ENCODE measurements around the gene VPS26B. TPM values are rescaled to one million over a fixed set of nuclear protein-coding genes. Genes with fewer than 3 reads are reported as not detected.

The VPS26B gene
- total RNA-seq, 2 experiments from 2014 or later, result 39.8 to 42.3 TPM

- H3K4me1 Mint-ChIP-seq (ENCODE audit: low read depth), result peaks cover 38% of the 10 kb centered on the region
- H3K4me3 Mint-ChIP-seq, result no peak overlapping the region
- H3K27me3 Mint-ChIP-seq (ENCODE audit: low read depth), result no peaks in the 10 kb centered on the region
- intact Hi-C loops (cut with micrococcal nuclease), result no loop called here
- H3K27ac Mint-ChIP-seq, result no peak overlapping the region
- CTCF ChIA-PET, result no interaction called here
- DNase-seq, result no peak
- peaks cover 57% of the 10 kb centered on the region for H3K36me3 Mint-ChIP-seq (ENCODE audit: low read depth)
- no peaks in the 10 kb centered on the region for H3K9me3 Mint-ChIP-seq
Measured at GRCh38 chr11:134215836-134216235, 8.6 kb upstream of the VPS26B start.

GRCh38 chr11:134216816-134217215, 7.7 kb upstream of the VPS26B start:
- Mint-ChIP-seq H3K4me1 (ENCODE audit: low read depth) (peaks cover 41% of the 10 kb centered on the region), H3K27me3 (ENCODE audit: low read depth) (no peaks in the 10 kb centered on the region), H3K4me3 (no peak overlapping the region), H3K36me3 (ENCODE audit: low read depth) (peaks cover 52% of the 10 kb centered on the region), H3K9me3 (no peaks in the 10 kb centered on the region), H3K27ac (no peak overlapping the region)
- CTCF ChIA-PET, result no interaction called here
- no peak for DNase-seq
- intact Hi-C loops (cut with micrococcal nuclease), result no loop called here

- H3K9me3 Mint-ChIP-seq, result no peaks in the 10 kb centered on the region
- H3K36me3 Mint-ChIP-seq (ENCODE audit: low read depth), result peaks cover 35% of the 10 kb centered on the region
- peak overlapping the region; percentile 95 for H3K4me3 Mint-ChIP-seq
- no peaks in the 10 kb centered on the region for H3K27me3 Mint-ChIP-seq (ENCODE audit: low read depth)
- CTCF ChIA-PET, result interaction anchor here (0.5 to 1.4 kb wide), 2 partner anchors 16 to 55 kb away, joined by 3 to 5 read pairs; no protein-coding TSS in a partner anchor
- H3K27ac Mint-ChIP-seq, result peak overlapping the region; percentile 94
- H3K4me1 Mint-ChIP-seq (ENCODE audit: low read depth), result peaks cover 60% of the 10 kb centered on the region
- intact Hi-C loops (cut with micrococcal nuclease), result no loop called here
- DNase-seq, result peak; percentile 37
Measured at GRCh38 chr11:134223121-134223520, 1.4 kb upstream of the VPS26B start.

GRCh38 chr11:134224710-134225664, 516 bp downstream of the VPS26B start:
- DNase-seq, result peak; percentile 77
- intact Hi-C loops (cut with micrococcal nuclease), result loop anchor here (1.0 kb wide), 7 partner anchors 18 to 296 kb away; partner anchors contain the start of genes ACAD8, GLB1L2 and THYN1
- CTCF ChIA-PET, result interaction anchor here (0.5 to 1.5 kb wide), 7 partner anchors 13 to 51 kb away, joined by 3 to 11 read pairs (median 4); partner anchors contain the start of gene GLB1L3
- peak overlapping the region; percentile 95 for H3K4me3 Mint-ChIP-seq
- peaks cover 23% of the 10 kb centered on the region for H3K36me3 Mint-ChIP-seq (ENCODE audit: low read depth)
- H3K27ac Mint-ChIP-seq, result peak overlapping the region; percentile 84
- H3K4me1 Mint-ChIP-seq (ENCODE audit: low read depth), result peaks cover 65% of the 10 kb centered on the region
- no peaks in the 10 kb centered on the region for H3K27me3 Mint-ChIP-seq (ENCODE audit: low read depth)
- H3K9me3 Mint-ChIP-seq, result no peaks in the 10 kb centered on the region

- no peaks in the 10 kb centered on the region for H3K27me3 Mint-ChIP-seq (ENCODE audit: low read depth)
- DNase-seq, result no peak
- no peak overlapping the region for H3K27ac Mint-ChIP-seq
- peaks cover 69% of the 10 kb centered on the region for H3K4me1 Mint-ChIP-seq (ENCODE audit: low read depth)
- peak overlapping the region; percentile 41 for H3K4me3 Mint-ChIP-seq
- H3K36me3 Mint-ChIP-seq (ENCODE audit: low read depth), result peaks cover 14% of the 10 kb centered on the region
- intact Hi-C loops (cut with micrococcal nuclease), result no loop called here
- CTCF ChIA-PET, result interaction anchor here (0.7 to 1.2 kb wide), 2 partner anchors 20 to 23 kb away, joined by 3 to 5 read pairs; no protein-coding TSS in a partner anchor
- H3K9me3 Mint-ChIP-seq, result no peaks in the 10 kb centered on the region
Measured at GRCh38 chr11:134226806-134227325, 2.4 kb downstream of the VPS26B start.

- Mint-ChIP-seq H3K4me1 (ENCODE audit: low read depth) (peaks cover 54% of the 10 kb centered on the region), H3K4me3 (no peak overlapping the region), H3K9me3 (no peaks in the 10 kb centered on the region), H3K27me3 (ENCODE audit: low read depth) (no peaks in the 10 kb centered on the region), H3K27ac (no peak overlapping the region), H3K36me3 (ENCODE audit: low read depth) (no peaks in the 10 kb centered on the region)
- intact Hi-C loops (cut with micrococcal nuclease), result no loop called here
- CTCF ChIA-PET, result interaction anchor here (0.8 kb wide), 1 partner anchor 21 kb away, joined by 3 read pairs; no protein-coding TSS in a partner anchor
- DNase-seq, result peak; percentile 56
Measured at GRCh38 chr11:134228625-134229024, 4.2 kb downstream of the VPS26B start.

GRCh38 chr11:134229126-134229790, 4.8 kb downstream of the VPS26B start:
- Mint-ChIP-seq H3K27ac (no peak overlapping the region), H3K4me1 (ENCODE audit: low read depth) (peaks cover 54% of the 10 kb centered on the region), H3K27me3 (ENCODE audit: low read depth) (no peaks in the 10 kb centered on the region), H3K36me3 (ENCODE audit: low read depth) (no peaks in the 10 kb centered on the region), H3K9me3 (no peaks in the 10 kb centered on the region), H3K4me3 (no peak overlapping the region)
- intact Hi-C loops (cut with micrococcal nuclease), result no loop called here
- no peak for DNase-seq
- CTCF ChIA-PET, result interaction anchor here (0.8 to 1.0 kb wide), 2 partner anchors 14 to 20 kb away, joined by 3 read pairs; no protein-coding TSS in a partner anchor

- Mint-ChIP-seq H3K36me3 (ENCODE audit: low read depth) (peaks cover 3% of the 10 kb centered on the region), H3K9me3 (no peaks in the 10 kb centered on the region), H3K27me3 (ENCODE audit: low read depth) (no peaks in the 10 kb centered on the region), H3K4me3 (no peak overlapping the region), H3K4me1 (ENCODE audit: low read depth) (peaks cover 54% of the 10 kb centered on the region), H3K27ac (no peak overlapping the region)
- DNase-seq, result no peak
- intact Hi-C loops (cut with micrococcal nuclease), result no loop called here
- CTCF ChIA-PET, result interaction anchor here (1.0 kb wide), 1 partner anchor 13 kb away, joined by 3 read pairs; no protein-coding TSS in a partner anchor
Measured at GRCh38 chr11:134230339-134230738, 5.9 kb downstream of the VPS26B start.

- Mint-ChIP-seq H3K36me3 (ENCODE audit: low read depth) (peaks cover 3% of the 10 kb centered on the region), H3K27ac (no peak overlapping the region), H3K9me3 (no peaks in the 10 kb centered on the region), H3K27me3 (ENCODE audit: low read depth) (no peaks in the 10 kb centered on the region), H3K4me1 (ENCODE audit: low read depth) (peaks cover 37% of the 10 kb centered on the region), H3K4me3 (no peak overlapping the region)
- intact Hi-C loops (cut with micrococcal nuclease), result no loop called here
- DNase-seq, result no peak
- CTCF ChIA-PET, result no interaction called here
Measured at GRCh38 chr11:134231958-134232659, 7.6 kb downstream of the VPS26B start.

- no peak overlapping the region for H3K27ac Mint-ChIP-seq
- CTCF ChIA-PET, result interaction anchor here (1.2 to 1.6 kb wide), 2 partner anchors 10 to 28 kb away, joined by 3 to 6 read pairs; no protein-coding TSS in a partner anchor
- H3K4me1 Mint-ChIP-seq (ENCODE audit: low read depth), result peaks cover 21% of the 10 kb centered on the region
Measured at GRCh38 chr11:134233729-134234179, 9.3 kb downstream of the VPS26B start.

GRCh38 chr11:134235399-134235798, 10.9 kb downstream of the VPS26B start:
- no peak for DNase-seq
- CTCF ChIA-PET, result interaction anchor here (1.6 kb wide), 1 partner anchor 26 kb away, joined by 6 read pairs; no protein-coding TSS in a partner anchor

More at GRCh38 chr11:134233729-134234179, 9.3 kb downstream of the VPS26B start:
- intact Hi-C loops (cut with micrococcal nuclease), result no loop called here
- H3K9me3 Mint-ChIP-seq, result no peaks in the 10 kb centered on the region
- DNase-seq, result no peak
- peaks cover 12% of the 10 kb centered on the region for H3K36me3 Mint-ChIP-seq (ENCODE audit: low read depth)
- H3K4me3 Mint-ChIP-seq, result no peak overlapping the region
- no peaks in the 10 kb centered on the region for H3K27me3 Mint-ChIP-seq (ENCODE audit: low read depth)

More at GRCh38 chr11:134235399-134235798, 10.9 kb downstream of the VPS26B start:
- Mint-ChIP-seq H3K27ac (no peak overlapping the region), H3K4me3 (no peak overlapping the region), H3K27me3 (ENCODE audit: low read depth) (no peaks in the 10 kb centered on the region), H3K9me3 (no peaks in the 10 kb centered on the region), H3K4me1 (ENCODE audit: low read depth) (peaks cover 6% of the 10 kb centered on the region), H3K36me3 (ENCODE audit: low read depth) (peaks cover 12% of the 10 kb centered on the region)
- intact Hi-C loops (cut with micrococcal nuclease), result no loop called here
